H1 (cell line): ENCODE data around the gene KRT23.

Experiments used
- CHD2 ChIP-seq: IDR thresholded peaks from 2 replicates; pipeline ENCODE4 v1.6.1; 2012; ENCODE audit warnings: low read length, improper control_type of control experiment
- JUN ChIP-seq: IDR thresholded peaks from 2 replicates; pipeline ENCODE4 v1.6.1; 2011; ENCODE audit warnings: low read depth, mild to moderate bottlenecking, improper control_type of control experiment, low read length
- POLR2A ChIP-seq, 2 experiments: IDR thresholded peaks; 1 replicate in 1 of 2; 2 replicates in 1 of 2; pipeline ENCODE4 v1.6.1; 2011; ENCODE audit warnings: low read depth in 2 of 2, low read length in 2 of 2, mild to moderate bottlenecking in 2 of 2; ENCODE audit errors: control extremely low read depth in 1 of 2
- POLR2AphosphoS5 ChIP-seq: IDR thresholded peaks from 2 replicates; pipeline ENCODE4 v1.6.1; 2011; ENCODE audit warnings: low read depth, low read length
- RNF2 ChIP-seq: fragments of 200-900, 300-1000 bp; sonication (generic); IDR thresholded peaks from 2 replicates; pipeline ENCODE4 v1.7.1; 2016; ENCODE audit warnings: borderline replicate concordance, low read depth, mild to moderate bottlenecking, antibody characterized with exemption, low read length; ENCODE audit not compliant: poor library complexity, severe bottlenecking; ENCODE audit errors: missing control alignments
- RXRA ChIP-seq: IDR thresholded peaks from 2 replicates; pipeline ENCODE4 v1.6.1; 2011; ENCODE audit warnings: low read depth, mild to moderate bottlenecking, low read length, moderate library complexity; ENCODE audit not compliant: insufficient read depth
- USF2 ChIP-seq: IDR thresholded peaks from 2 replicates; pipeline ENCODE4 v1.6.1; 2011; ENCODE audit warnings: low read length, improper control_type of control experiment

- TF ChIP-seq RXRA (no peak), JUN (no peak), POLR2AphosphoS5 (no peak), USF2 (no peak), RNF2 (no peak), POLR2A (IDR thresholded peaks at IDR 0.05; ENCODE audit: control extremely low read depth in 1 of 2, low read depth in 2 of 2, low read length in 2 of 2) (no peak), CHD2 (no peak)
Observed at GRCh38 chr17:40961591-40961990, 24.1 kb upstream of the KRT23 start.
